ENCODE data around the gene TUT4.

GRCh38 chr1:52414942-52415341 lies 137.9 kb downstream of the TUT4 start:
- no peak for TF ChIP-seq CTCF (IDR thresholded peaks at IDR 0.05; ENCODE audit: poor library complexity)
- TF ChIP-seq EZH2phosphoT487 (IDR thresholded peaks at IDR 0.05; ENCODE audit: low read depth, severe bottlenecking, unreplicated experiment), result no peak
- no peak for TF ChIP-seq EZH2 (IDR thresholded peaks at IDR 0.05; ENCODE audit: borderline replicate concordance)
